HepG2 (cell line): ENCODE results near the gene TMEM190. TPM values are rescaled to one million over a fixed set of nuclear protein-coding genes. Genes with fewer than 3 reads are reported as not detected.

ENCODE experiments used
- GABPA ChIP-seq, 2 experiments: IDR thresholded peaks; 2 replicates each; pipeline ENCODE4 v1.6.1; 2011 to 2016; ENCODE audit warnings: low read depth in 2 of 2, low read length in 1 of 2, missing biosample characterization in 1 of 2, missing genetic modification characterization in 1 of 2
- IRX3 ChIP-seq: sonication (generic); formaldehyde crosslinking; IDR thresholded peaks from 2 replicates; pipeline ENCODE4 v1.8.1; 2023; ENCODE audit warnings: mild to moderate bottlenecking, low read depth, missing genetic modification reagents, borderline replicate concordance
- KDM2A ChIP-seq: sonication (generic); formaldehyde crosslinking; IDR thresholded peaks from 2 replicates; pipeline ENCODE4 v1.4.0; 2020; ENCODE audit warnings: low read depth, missing genetic modification reagents, borderline replicate concordance
- MYNN ChIP-seq: sonication (generic); formaldehyde crosslinking; IDR thresholded peaks from 2 replicates; pipeline ENCODE4 v1.4.0; 2020; ENCODE audit warnings: mild to moderate bottlenecking, low read depth, missing genetic modification reagents
- NCOA5 ChIP-seq: sonication (generic); formaldehyde crosslinking; IDR thresholded peaks from 2 replicates; pipeline ENCODE4 v1.4.0; 2020; ENCODE audit warnings: missing genetic modification reagents
- REPIN1 ChIP-seq: sonication (generic); formaldehyde crosslinking; IDR thresholded peaks from 2 replicates; pipeline ENCODE4 v1.8.0; 2022; ENCODE audit warnings: missing genetic modification reagents, low read depth, mild to moderate bottlenecking, borderline replicate concordance
- SNAPC4 ChIP-seq: sonication (generic); formaldehyde crosslinking; IDR thresholded peaks from 2 replicates; pipeline ENCODE4 v1.4.0; 2020; ENCODE audit warnings: mild to moderate bottlenecking, missing genetic modification reagents
- SOX6 ChIP-seq, 2 experiments: fragments of 450-650 bp in 1 of 2; sonication (generic) in 1 of 2; formaldehyde crosslinking in 1 of 2; IDR thresholded peaks; 2 replicates each; pipeline versions ENCODE4 v1.4.0 to v1.6.1; 2017 to 2020; ENCODE audit warnings: antibody characterized with exemption in 1 of 2, mild to moderate bottlenecking in 1 of 2, missing genetic modification reagents in 1 of 2
- TRAFD1 ChIP-seq: sonication (generic); formaldehyde crosslinking; IDR thresholded peaks from 2 replicates; pipeline ENCODE4 v1.5.1; 2020; ENCODE audit warnings: missing genetic modification reagents, mild to moderate bottlenecking, borderline replicate concordance
- ZHX2 ChIP-seq, 2 experiments: sonication (generic) in 1 of 2; formaldehyde crosslinking in 1 of 2; IDR thresholded peaks; 2 replicates each; pipeline versions ENCODE4 v1.6.1 to v1.9.0; 2014 to 2022; ENCODE audit warnings: antibody characterized with exemption in 1 of 2, borderline replicate concordance in 1 of 2, inconsistent platforms in 1 of 2, low read depth in 1 of 2, missing genetic modification reagents in 1 of 2
- ZNF234 ChIP-seq: sonication (generic); formaldehyde crosslinking; conservative IDR thresholded peaks from 2 replicates; pipeline ENCODE4 v1.5.1; 2020; ENCODE audit warnings: mild to moderate bottlenecking, missing genetic modification reagents
- ZNF33B ChIP-seq: sonication (generic); formaldehyde crosslinking; IDR thresholded peaks from 2 replicates; pipeline ENCODE4 v1.5.1; 2020; ENCODE audit warnings: mild to moderate bottlenecking, missing genetic modification reagents
- ZNF430 ChIP-seq: sonication (generic); formaldehyde crosslinking; IDR thresholded peaks from 2 replicates; pipeline ENCODE4 v1.9.0; 2021; ENCODE audit warnings: mild to moderate bottlenecking, missing genetic modification reagents
- ZNF672 ChIP-seq: sonication (generic); formaldehyde crosslinking; IDR thresholded peaks from 2 replicates; pipeline ENCODE4 v1.8.1; 2022; ENCODE audit warnings: missing genetic modification reagents
- ZNF781 ChIP-seq: sonication (generic); formaldehyde crosslinking; IDR thresholded peaks from 2 replicates; pipeline ENCODE4 v1.5.1; 2020; ENCODE audit warnings: borderline replicate concordance, mild to moderate bottlenecking, missing genetic modification reagents; ENCODE audit errors: not compliant biosample characterization
- ZNF878 ChIP-seq: sonication (generic); formaldehyde crosslinking; IDR thresholded peaks from 2 replicates; pipeline ENCODE4 v1.8.1; 2023; ENCODE audit warnings: mild to moderate bottlenecking, missing genetic modification reagents, moderate library complexity
- polyA plus RNA-seq, 8 experiments: library from polyadenylated mRNA; depleted of rRNA in 3 of 8; stranded (reverse) in 7 of 8; unstranded in 1 of 8; fragments of >200 nt; fragmentation: Illumina TruSeq in 4 of 8; extraction: Trizol in 4 of 8; gene quantifications; 2 replicates each; pipeline versions ENCODE4 v1.2.1 to v1.2.3, GENCODE V29; 2011 to 2016; ENCODE audit warnings: low read depth in 4 of 8, missing spikeins in 1 of 8, mixed read lengths in 1 of 8; ENCODE audit not compliant: insufficient read depth in 1 of 8
- total RNA-seq, 5 experiments: library from RNA; depleted of rRNA; stranded (reverse); fragments of >200 nt; fragmentation: Illumina TruSeq; extraction: Trizol; gene quantifications; 2 replicates each; pipeline ENCODE4 v1.2.3, GENCODE V29; 2016; ENCODE audit warnings: low read depth in 1 of 5

TMEM190 gene
- total and polyA plus RNA-seq, 2 of the 13 experiments (the other 11 are each of a cell fraction or from before 2014, with no cell fraction given) = 0.35 to 0.83 TPM

GRCh38 chr19:55333870-55334269 is 42.8 kb upstream of the TMEM190 start (continued):
- TF ChIP-seq GABPA (IDR thresholded peaks at IDR 0.05; ENCODE audit: low read depth, low read length) (no peak), GABPA (CRISPR knock-in tag; IDR thresholded peaks at IDR 0.05; ENCODE audit: low read depth) (peak; percentile 35; the same call in 1 of the 2 replicates), ZHX2 (IDR thresholded peaks at IDR 0.05; ENCODE audit: low read depth) (0 out of 2 replicates have a peak, but pooled peaks have one; percentile 58), ZHX2 (CRISPR knock-in tag; IDR thresholded peaks at IDR 0.05; ENCODE audit: borderline replicate concordance) (no peak), REPIN1 (CRISPR knock-in tag) (peak; percentile 22; the same call in 1 of the 2 replicates), KDM2A (CRISPR knock-in tag) (peak; percentile 44; the same call in 1 of the 2 replicates), ZNF781 (CRISPR knock-in tag) (no peak), SNAPC4 (0 out of 2 replicates have a peak, but pooled peaks have one; percentile 37), ZNF234 (no peak), ZNF430 (CRISPR knock-in tag) (0 out of 2 replicates have a peak, but pooled peaks have one; percentile 62), NCOA5 (CRISPR knock-in tag) (no peak), MYNN (CRISPR knock-in tag) (no peak), ZNF33B (no peak), ZNF878 (peak; percentile 74; the same call in 1 of the 2 replicates), ZNF672 (no peak), IRX3 (CRISPR knock-in tag) (no peak), SOX6 (IDR thresholded peaks at IDR 0.05) (no peak), SOX6 (CRISPR knock-in tag; IDR thresholded peaks at IDR 0.05) (peak; percentile 76), TRAFD1 (CRISPR knock-in tag) (no peak)
